Measurements from ENCODE around the gene UBL4B. TPM values are rescaled to one million over a fixed set of nuclear protein-coding genes. Genes with fewer than 3 reads are reported as not detected.

Gene UBL4B
- total RNA-seq, 1 donor from 2014 or later: not detected

DNA sequence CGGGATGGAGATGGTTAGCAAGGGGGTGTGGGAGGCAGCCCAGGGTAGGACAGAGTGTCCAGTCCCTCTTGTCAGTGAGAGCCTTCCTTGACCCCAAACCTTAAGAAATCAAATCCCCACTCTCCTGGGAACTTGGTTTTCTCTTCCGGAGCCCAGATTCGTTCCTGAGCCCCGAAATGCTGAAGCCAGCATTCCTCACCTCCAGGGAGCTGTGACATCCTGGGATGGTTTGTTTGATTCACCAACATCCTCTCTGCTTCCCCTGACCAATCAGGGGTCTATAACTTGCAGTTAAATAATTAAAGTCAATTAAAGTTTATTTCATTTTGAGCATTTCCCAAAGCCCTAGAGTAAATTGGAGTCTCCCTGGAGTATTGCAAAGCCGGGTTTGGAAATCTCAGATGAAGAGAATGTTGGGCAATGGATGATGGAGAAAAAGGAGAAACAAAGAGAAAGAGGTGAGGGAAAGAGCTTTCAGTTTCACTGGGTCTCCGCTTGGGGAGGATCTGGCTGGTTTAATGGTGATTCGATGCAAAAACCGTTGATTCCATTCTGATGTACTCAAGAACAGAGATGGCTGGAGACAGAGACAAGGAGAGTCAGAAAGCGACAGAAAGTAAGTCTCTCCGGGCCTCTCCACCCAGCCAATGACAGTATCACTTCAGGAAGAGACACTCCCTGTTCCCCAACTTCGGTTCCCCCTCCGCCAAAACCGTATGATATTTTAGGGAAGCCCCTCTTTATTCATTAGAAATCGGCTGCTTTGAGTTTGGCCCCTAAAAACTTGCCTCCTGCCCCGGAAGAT lies 29.0 kb upstream of the UBL4B start:
- Histone ChIP-seq H3K27me3 (ENCODE audit: control insufficient read depth, insufficient read depth, low read length) (peaks cover 55% of the 10 kb centered on the region), H3K36me3 (ENCODE audit: control insufficient read depth, insufficient read depth, low read length) (no peaks in the 10 kb centered on the region), H3K4me3 (ENCODE audit: low read depth, low read length) (no peak overlapping the region)
- TF ChIP-seq, protein P1, sequence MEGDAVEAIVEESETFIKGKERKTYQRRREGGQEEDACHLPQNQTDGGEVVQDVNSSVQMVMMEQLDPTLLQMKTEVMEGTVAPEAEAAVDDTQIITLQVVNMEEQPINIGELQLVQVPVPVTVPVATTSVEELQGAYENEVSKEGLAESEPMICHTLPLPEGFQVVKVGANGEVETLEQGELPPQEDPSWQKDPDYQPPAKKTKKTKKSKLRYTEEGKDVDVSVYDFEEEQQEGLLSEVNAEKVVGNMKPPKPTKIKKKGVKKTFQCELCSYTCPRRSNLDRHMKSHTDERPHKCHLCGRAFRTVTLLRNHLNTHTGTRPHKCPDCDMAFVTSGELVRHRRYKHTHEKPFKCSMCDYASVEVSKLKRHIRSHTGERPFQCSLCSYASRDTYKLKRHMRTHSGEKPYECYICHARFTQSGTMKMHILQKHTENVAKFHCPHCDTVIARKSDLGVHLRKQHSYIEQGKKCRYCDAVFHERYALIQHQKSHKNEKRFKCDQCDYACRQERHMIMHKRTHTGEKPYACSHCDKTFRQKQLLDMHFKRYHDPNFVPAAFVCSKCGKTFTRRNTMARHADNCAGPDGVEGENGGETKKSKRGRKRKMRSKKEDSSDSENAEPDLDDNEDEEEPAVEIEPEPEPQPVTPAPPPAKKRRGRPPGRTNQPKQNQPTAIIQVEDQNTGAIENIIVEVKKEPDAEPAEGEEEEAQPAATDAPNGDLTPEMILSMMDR (IDR thresholded peaks at IDR 0.05; ENCODE audit: insufficient read depth, low read length, poor library complexity, severe bottlenecking): no peak
- no peak for DNase-seq (ENCODE audit: low read depth)

DNA sequence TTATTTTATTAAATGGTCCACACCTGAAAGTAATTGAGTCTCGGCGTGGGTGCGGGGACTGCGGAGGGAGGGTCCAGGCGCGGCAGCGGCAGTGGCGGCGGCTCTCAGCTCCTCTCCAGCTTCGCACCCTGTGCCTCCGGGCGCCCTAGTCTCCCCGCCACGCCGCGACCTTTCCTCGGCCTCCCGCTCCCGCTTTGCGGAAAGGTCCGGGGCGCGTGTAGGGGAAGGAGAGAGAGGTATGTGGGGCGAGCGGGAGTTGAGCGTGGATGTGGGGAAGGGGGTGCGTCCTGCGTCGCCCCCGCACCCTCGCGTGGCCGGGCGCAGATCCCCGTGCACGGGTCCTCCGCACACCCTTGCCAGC lies 28.4 kb upstream of the UBL4B start:
- no peak overlapping the region for H3K4me3 ChIP-seq (ENCODE audit: low read depth, low read length)
- TF ChIP-seq, protein P1 (IDR thresholded peaks at IDR 0.05; ENCODE audit: insufficient read depth, low read length, poor library complexity, severe bottlenecking): no peak
- no peak for DNase-seq (ENCODE audit: low read depth)
- H3K27me3 ChIP-seq (ENCODE audit: control insufficient read depth, insufficient read depth, low read length): peaks cover 59% of the 10 kb centered on the region
- no peaks in the 10 kb centered on the region for H3K36me3 ChIP-seq (ENCODE audit: control insufficient read depth, insufficient read depth, low read length)

DNA sequence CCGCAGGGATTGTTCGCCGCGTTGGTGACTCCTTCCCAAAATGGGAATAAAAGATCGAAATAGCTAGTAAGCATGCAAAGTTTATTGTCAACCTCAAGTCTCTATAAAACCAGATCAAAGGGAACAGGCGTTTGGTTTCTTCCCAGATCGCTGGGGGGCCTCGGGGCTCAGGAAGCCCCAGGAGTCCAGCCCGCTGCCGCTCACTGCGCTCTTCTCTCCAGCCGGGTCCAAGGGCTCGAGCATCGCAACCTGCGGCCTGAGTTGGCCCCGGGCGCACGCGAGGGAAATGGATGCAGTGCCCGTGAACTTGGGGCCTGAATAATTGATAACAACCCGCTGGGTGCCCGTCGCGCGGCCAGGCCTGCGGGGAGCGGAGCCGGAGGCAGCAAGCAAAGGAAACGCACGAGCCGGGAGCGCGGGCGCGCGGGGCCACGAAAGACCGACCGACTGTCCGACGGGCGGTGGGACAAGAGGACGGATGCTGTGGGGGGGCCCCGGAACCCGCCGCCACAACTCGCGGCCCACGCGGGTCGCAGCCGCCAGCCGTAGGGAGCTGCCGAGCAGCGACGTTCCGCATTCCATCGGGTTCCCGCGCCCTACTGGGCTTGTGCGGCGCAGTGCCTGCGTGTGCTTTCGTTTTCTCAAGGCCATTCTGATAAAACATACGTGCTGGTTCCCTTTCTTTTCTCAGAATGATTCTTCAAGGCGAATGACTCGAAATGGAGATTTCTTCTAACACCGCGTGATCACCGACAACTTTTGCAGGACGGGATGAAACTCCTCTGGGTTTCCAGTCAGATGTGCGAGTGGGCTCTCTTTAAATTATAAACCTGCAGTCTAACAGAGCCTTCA lies 27.8 kb upstream of the UBL4B start:
- no peaks in the 10 kb centered on the region for H3K36me3 ChIP-seq (ENCODE audit: control insufficient read depth, insufficient read depth, low read length)
- peaks cover 62% of the 10 kb centered on the region for H3K27me3 ChIP-seq (ENCODE audit: control insufficient read depth, insufficient read depth, low read length)
- DNase-seq (ENCODE audit: low read depth): no peak

DNA sequence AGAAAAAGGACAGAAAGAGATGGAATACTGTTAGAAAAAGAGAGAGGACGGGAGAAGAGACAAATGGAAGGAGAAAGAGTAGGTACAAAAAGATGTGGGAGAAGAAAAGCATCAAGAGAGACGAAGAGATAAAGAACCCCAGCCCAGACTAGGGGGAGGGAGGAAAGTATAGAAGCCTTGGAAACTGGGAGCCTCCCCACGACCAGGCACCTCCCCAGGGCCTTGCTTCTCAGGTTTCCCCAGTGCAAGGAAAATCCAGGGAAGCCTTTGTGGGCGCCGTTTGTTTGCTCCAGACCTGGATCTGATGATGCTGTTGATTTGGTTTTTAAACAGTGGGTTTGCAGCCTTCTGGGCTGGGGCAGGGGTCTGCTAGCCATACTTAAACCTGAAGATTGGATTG lies 26.6 kb upstream of the UBL4B start:
- Histone ChIP-seq H3K4me3 (ENCODE audit: low read depth, low read length) (no peak overlapping the region), H3K27me3 (ENCODE audit: control insufficient read depth, insufficient read depth, low read length) (peaks cover 71% of the 10 kb centered on the region), H3K36me3 (ENCODE audit: control insufficient read depth, insufficient read depth, low read length) (no peaks in the 10 kb centered on the region)
- DNase-seq (ENCODE audit: low read depth): no peak
- TF ChIP-seq, protein P1 (IDR thresholded peaks at IDR 0.05; ENCODE audit: insufficient read depth, low read length, poor library complexity, severe bottlenecking): no peak

More for the DNA sequence above, 27.8 kb upstream of the UBL4B start:
- TF ChIP-seq, protein P1 (IDR thresholded peaks at IDR 0.05; ENCODE audit: insufficient read depth, low read length, poor library complexity, severe bottlenecking): no peak
- peak overlapping the region; percentile 27 for H3K4me3 ChIP-seq (ENCODE audit: low read depth, low read length)

DNA sequence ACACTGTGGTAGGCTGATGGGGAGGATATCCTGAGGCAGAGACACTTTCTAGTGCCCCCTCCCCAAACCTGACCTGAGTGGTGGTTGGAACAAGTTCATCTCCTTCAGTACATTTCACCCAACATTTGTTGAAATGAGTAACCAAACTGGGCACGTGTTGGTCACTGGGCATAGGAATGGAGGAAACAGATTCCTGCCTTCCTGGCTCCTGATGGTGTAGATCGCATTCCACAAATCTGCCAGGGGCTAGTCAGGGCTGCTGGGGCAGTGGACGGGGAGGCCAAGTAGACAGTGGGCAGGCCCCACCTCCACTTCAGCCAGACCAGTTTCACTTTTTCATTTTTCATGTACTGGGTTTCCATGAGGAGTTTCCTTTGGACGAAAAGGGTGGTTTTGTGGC lies 25.3 kb upstream of the UBL4B start:
- Histone ChIP-seq H3K4me3 (ENCODE audit: low read depth, low read length) (no peak overlapping the region), H3K27me3 (ENCODE audit: control insufficient read depth, insufficient read depth, low read length) (peaks cover 69% of the 10 kb centered on the region), H3K36me3 (ENCODE audit: control insufficient read depth, insufficient read depth, low read length) (no peaks in the 10 kb centered on the region)
- no peak for DNase-seq (ENCODE audit: low read depth)
- TF ChIP-seq, protein P1 (IDR thresholded peaks at IDR 0.05; ENCODE audit: insufficient read depth, low read length, poor library complexity, severe bottlenecking): no peak

Measured in kidney epithelial cell (primary cell).